ENCODE data around the gene JAM3.

The JAM3 gene

GRCh38 chr11:134037046-134037908 is 31.6 kb upstream of the JAM3 start:
- no peaks in the 10 kb centered on the region for H3K79me2 ChIP-seq (ENCODE audit: insufficient read depth, low read length)
- no peaks in the 10 kb centered on the region for H3K27me3 ChIP-seq (ENCODE audit: insufficient read depth, low read length, poor library complexity)
- H4K20me1 ChIP-seq (ENCODE audit: insufficient read depth, low read length), result no peaks in the 10 kb centered on the region
- ATAC-seq (ENCODE audit: insufficient read depth, low read depth) (peak; percentile 66), DNase-seq (peak; percentile 72)
- H3K4me3 ChIP-seq (ENCODE audit: low read depth in 1 of 2, low read length in 2 of 2), result peak overlapping the region; percentile 35 to 64
- H3K27ac ChIP-seq (ENCODE audit: low read length), result peak overlapping the region; percentile 53
- H2AFZ ChIP-seq (ENCODE audit: low read depth, low read length), result peak overlapping the region; percentile 97
- peak overlapping the region; percentile 66 for H3K4me2 ChIP-seq (ENCODE audit: insufficient read depth, low read length)
- H3K4me1 ChIP-seq (ENCODE audit: insufficient read depth, low read length), result peaks cover 46% of the 10 kb centered on the region
- TF ChIP-seq CTCF (IDR thresholded peaks at IDR 0.05; ENCODE audit: borderline replicate concordance, extremely low read depth, low read length, poor library complexity, severe bottlenecking), result no peak
- TF ChIP-seq EZH2 (IDR thresholded peaks at IDR 0.05; ENCODE audit: borderline replicate concordance, low read depth, low read length, severe bottlenecking), result no peak
- no peaks in the 10 kb centered on the region for H3K36me3 ChIP-seq (ENCODE audit: insufficient read depth, low read length)
- no peaks in the 10 kb centered on the region for H3K9me3 ChIP-seq (ENCODE audit: insufficient read depth, low read length, severe bottlenecking)
- peak overlapping the region; percentile 71 for H3K9ac ChIP-seq (ENCODE audit: low read depth, low read length)

GRCh38 chr11:134038897-134039470 is 29.9 kb upstream of the JAM3 start:
- Histone ChIP-seq H3K79me2 (ENCODE audit: insufficient read depth, low read length) (no peaks in the 10 kb centered on the region), H3K4me3 (ENCODE audit: low read depth in 1 of 2, low read length in 2 of 2) (no peak overlapping the region), H3K27ac (ENCODE audit: low read length) (no peak overlapping the region), H3K9me3 (ENCODE audit: insufficient read depth, low read length, severe bottlenecking) (no peaks in the 10 kb centered on the region), H3K4me2 (ENCODE audit: insufficient read depth, low read length) (no peak overlapping the region), H3K4me1 (ENCODE audit: insufficient read depth, low read length) (peaks cover 38% of the 10 kb centered on the region), H4K20me1 (ENCODE audit: insufficient read depth, low read length) (no peaks in the 10 kb centered on the region), H3K9ac (ENCODE audit: low read depth, low read length) (no peak overlapping the region), H2AFZ (ENCODE audit: low read depth, low read length) (no peak overlapping the region), H3K27me3 (ENCODE audit: insufficient read depth, low read length, poor library complexity) (no peaks in the 10 kb centered on the region), H3K36me3 (ENCODE audit: insufficient read depth, low read length) (no peaks in the 10 kb centered on the region)
- no peak for TF ChIP-seq EZH2 (IDR thresholded peaks at IDR 0.05; ENCODE audit: borderline replicate concordance, low read depth, low read length, severe bottlenecking)
- TF ChIP-seq CTCF (IDR thresholded peaks at IDR 0.05; ENCODE audit: borderline replicate concordance, extremely low read depth, low read length, poor library complexity, severe bottlenecking), result no peak
- DNase-seq (no peak), ATAC-seq (ENCODE audit: insufficient read depth, low read depth) (no peak)

GRCh38 chr11:134039726-134040385 is 29.0 kb upstream of the JAM3 start:
- no peak overlapping the region for H3K4me2 ChIP-seq (ENCODE audit: insufficient read depth, low read length)
- no peak for DNase-seq
- no peak for ATAC-seq (ENCODE audit: insufficient read depth, low read depth)
- TF ChIP-seq EZH2 (IDR thresholded peaks at IDR 0.05; ENCODE audit: borderline replicate concordance, low read depth, low read length, severe bottlenecking) (no peak), CTCF (IDR thresholded peaks at IDR 0.05; ENCODE audit: borderline replicate concordance, extremely low read depth, low read length, poor library complexity, severe bottlenecking) (no peak)
- no peak overlapping the region for H3K9ac ChIP-seq (ENCODE audit: low read depth, low read length)
- no peaks in the 10 kb centered on the region for H3K9me3 ChIP-seq (ENCODE audit: insufficient read depth, low read length, severe bottlenecking)
- H3K79me2 ChIP-seq (ENCODE audit: insufficient read depth, low read length), result no peaks in the 10 kb centered on the region
- no peak overlapping the region for H3K27ac ChIP-seq (ENCODE audit: low read length)
- no peaks in the 10 kb centered on the region for H4K20me1 ChIP-seq (ENCODE audit: insufficient read depth, low read length)
- no peak overlapping the region for H3K4me3 ChIP-seq (ENCODE audit: low read depth in 1 of 2, low read length in 2 of 2)
- H3K27me3 ChIP-seq (ENCODE audit: insufficient read depth, low read length, poor library complexity), result no peaks in the 10 kb centered on the region
- H3K4me1 ChIP-seq (ENCODE audit: insufficient read depth, low read length), result peaks cover 29% of the 10 kb centered on the region
- H3K36me3 ChIP-seq (ENCODE audit: insufficient read depth, low read length), result no peaks in the 10 kb centered on the region
- H2AFZ ChIP-seq (ENCODE audit: low read depth, low read length), result no peak overlapping the region
